OCI-LY7 (cell line): ENCODE measurements around the gene VRK3.

Experiments
- EZH2phosphoT487 ChIP-seq: fragments of 200-600 bp; sonication (generic); IDR thresholded peaks from 2 replicates; pipeline ENCODE4 v1.6.1; 2018; ENCODE audit warnings: low read depth, borderline replicate concordance, mild to moderate bottlenecking, mixed run types, antibody characterized with exemption, low read length, moderate library complexity, mixed read lengths
- TF ChIP-seq, protein P1 (sequence below): fragments of 200-600 bp; sonication (generic); conservative IDR thresholded peaks from 2 replicates; pipeline ENCODE4 v1.5.1; 2014; ENCODE audit warnings: mild to moderate bottlenecking, antibody characterized with exemption, low read length, moderate library complexity, mixed read lengths

DNA sequence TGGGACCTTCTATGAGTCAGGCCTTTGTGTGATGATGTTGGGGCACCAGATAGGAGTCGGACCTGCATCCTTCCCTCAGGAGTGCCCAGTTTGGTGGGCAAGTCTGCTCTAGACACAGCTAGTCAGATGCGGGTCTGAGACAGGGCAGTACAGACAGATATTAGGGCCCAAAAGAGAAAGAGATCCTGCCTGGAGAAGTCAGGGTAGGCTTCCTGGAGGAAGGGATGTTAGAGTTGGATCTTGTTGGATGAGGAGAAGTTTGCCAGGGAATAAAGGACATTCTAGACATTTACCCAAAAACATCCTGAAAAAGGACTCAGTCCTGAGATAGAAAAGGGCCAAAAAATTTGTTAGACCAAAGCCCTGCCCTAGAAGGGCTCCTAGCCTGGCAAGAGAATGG is 17.2 kb downstream of the VRK3 start:
- TF ChIP-seq, protein P1, sequence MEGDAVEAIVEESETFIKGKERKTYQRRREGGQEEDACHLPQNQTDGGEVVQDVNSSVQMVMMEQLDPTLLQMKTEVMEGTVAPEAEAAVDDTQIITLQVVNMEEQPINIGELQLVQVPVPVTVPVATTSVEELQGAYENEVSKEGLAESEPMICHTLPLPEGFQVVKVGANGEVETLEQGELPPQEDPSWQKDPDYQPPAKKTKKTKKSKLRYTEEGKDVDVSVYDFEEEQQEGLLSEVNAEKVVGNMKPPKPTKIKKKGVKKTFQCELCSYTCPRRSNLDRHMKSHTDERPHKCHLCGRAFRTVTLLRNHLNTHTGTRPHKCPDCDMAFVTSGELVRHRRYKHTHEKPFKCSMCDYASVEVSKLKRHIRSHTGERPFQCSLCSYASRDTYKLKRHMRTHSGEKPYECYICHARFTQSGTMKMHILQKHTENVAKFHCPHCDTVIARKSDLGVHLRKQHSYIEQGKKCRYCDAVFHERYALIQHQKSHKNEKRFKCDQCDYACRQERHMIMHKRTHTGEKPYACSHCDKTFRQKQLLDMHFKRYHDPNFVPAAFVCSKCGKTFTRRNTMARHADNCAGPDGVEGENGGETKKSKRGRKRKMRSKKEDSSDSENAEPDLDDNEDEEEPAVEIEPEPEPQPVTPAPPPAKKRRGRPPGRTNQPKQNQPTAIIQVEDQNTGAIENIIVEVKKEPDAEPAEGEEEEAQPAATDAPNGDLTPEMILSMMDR = no peak
- no peak for TF ChIP-seq EZH2phosphoT487
